Left renal cortex interstitium (tissue), 4 donors: ENCODE measurements around the gene FAM13A. TPM values are rescaled to one million over a fixed set of nuclear protein-coding genes. Genes with fewer than 3 reads are reported as not detected.
"Not testable (repeated sequence)": the region's sequence is repeated elsewhere in the genome, so short reads cannot be mapped to it uniquely, and the experiment has no call there.

Source experiments
- DNase-seq, 4 donors: peaks; one replicate each; pipeline ENCODE4 v3.0.0-alpha.2; 2013; ENCODE audit warnings: low read depth in 4 of 4, low spot score in 2 of 4, missing footprints in 1 of 4
- polyA plus RNA-seq, 4 donors: library from polyadenylated mRNA; unstranded; fragments of 120-200 nt; gene quantifications; one replicate each; pipeline ENCODE4 v1.2.1, GENCODE V29; 2013; ENCODE audit not compliant: insufficient read length in 4 of 4

FAM13A gene
- polyA plus RNA-seq, 4 donors, result 27.5 to 41.8 (median 34.8) TPM

DNA sequence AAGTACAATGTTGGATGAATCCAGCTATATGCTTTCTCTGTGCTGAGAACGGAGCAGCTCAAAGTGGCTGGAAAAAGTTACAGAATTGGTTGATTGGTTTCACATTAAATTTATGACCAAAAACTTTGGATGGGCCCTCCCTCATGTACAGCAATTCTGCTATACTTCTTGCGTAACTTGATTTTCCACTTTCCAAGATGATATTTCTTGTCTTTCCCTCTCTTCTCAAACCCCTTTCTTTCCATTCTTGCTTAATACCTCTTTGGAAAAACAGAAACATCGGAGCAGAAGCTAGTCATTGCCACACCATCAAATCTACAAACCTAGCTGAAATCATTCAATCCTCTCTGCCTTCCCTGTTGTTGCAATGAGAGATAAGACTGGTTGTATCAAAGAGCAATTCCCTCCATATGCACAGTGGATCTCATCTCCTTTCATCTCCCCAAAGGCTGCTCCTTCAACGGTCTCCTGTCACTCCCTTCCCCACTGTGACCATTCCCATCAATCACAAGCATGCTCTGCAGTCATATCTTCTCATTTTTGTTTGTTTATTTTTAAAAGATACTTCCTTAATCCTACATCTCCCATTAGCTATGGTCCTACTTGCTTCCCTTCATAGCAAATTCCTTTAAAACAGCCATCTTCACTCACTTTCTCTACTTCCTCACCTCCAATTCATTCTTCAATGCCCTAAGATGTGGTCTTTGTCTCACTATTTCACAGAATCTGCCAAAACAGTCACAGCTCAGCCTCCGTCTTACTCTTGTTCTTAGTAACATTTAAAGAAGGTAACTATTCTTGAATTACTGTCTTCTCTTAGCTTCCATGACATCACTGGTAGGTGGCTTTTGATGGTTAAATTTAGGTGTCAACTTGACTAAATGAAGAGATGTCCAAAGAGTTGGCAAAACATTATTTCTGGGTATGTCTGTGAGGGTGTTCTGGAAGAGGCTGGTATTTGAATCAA, 145.5 kb downstream of the FAM13A start:
- no peak for DNase-seq

DNA sequence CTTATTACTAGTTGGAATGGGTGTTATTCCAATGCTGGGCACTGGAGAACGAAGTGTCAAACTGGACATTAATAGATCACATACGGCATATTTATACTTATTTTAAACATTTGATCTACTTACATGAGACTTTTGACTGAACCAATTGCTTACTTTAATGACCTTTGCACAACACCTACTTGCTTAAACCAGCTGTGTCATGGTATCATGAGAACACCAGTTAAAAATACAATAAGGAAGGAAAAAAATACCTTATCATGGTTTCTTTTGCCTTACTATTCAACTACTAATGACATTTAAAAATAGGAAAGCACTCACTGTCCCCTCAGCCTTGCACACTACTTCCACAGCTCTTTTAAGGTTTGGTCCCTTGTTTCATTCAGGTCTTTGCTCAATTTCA, 146.9 kb downstream of the FAM13A start:
- DNase-seq, result no peak

DNA sequence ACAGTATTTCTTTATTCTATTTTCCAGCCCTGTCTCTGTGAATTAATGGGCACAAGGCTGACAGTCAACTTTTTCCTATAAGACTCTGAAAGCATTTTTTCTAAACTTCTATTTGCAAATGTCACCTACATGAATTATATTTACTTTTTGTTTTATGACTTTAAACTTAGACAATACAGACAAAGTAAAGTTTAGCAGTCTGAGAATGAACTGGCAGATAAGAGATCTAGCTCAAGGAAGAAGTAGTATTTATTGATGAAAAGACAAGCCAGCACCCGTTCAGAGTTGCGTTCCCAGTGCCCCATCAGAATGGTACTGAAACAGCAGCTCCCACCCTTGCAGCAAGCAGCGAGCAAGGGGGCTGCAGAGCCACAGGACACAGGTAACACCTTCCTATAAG, 148.5 kb downstream of the FAM13A start:
- no peak for DNase-seq

- no peak for DNase-seq
Measured at GRCh38 chr4:88908003-88908402, 149.0 kb downstream of the FAM13A start.

DNA sequence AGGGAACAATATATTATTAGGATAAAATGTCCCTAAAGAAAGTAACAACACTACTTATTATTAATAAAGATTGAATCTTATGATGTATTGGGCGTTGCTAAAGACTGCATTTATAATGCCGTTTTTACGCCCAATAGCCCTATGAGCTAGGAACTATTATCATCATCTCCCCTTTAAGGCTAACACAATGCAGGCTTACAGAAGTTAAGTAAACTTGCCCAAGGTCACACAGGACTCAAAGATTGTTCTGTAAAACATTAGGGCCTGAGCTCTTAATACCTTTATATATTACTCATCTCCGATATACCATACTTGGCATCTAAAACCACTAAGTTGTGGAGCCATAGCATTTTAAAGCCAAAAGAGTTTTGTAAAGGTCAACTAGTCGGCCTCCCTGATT, 149.5 kb downstream of the FAM13A start:
- no peak for DNase-seq

DNA sequence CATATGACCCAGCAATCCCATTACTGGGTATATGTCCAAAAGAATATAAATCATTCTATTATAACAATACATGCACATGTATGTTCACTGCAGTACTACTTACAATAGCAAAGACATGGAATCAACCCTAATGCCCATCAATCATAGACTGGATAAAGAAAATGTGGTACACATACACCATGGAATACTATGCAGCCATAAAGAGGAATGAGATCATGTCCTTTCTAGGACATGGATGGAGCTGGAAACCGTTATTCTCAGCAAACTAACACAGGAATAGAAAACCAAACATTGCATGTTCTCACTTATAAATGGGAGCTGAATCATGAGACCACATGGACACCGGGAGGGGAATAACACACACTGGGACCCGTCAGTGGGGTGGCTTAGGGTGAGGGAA, 152.7 kb downstream of the FAM13A start:
- DNase-seq, result not testable (repeated sequence)

GRCh38 chr4:88900432-88900831, 156.6 kb downstream of the FAM13A start:
- no peak for DNase-seq

DNA sequence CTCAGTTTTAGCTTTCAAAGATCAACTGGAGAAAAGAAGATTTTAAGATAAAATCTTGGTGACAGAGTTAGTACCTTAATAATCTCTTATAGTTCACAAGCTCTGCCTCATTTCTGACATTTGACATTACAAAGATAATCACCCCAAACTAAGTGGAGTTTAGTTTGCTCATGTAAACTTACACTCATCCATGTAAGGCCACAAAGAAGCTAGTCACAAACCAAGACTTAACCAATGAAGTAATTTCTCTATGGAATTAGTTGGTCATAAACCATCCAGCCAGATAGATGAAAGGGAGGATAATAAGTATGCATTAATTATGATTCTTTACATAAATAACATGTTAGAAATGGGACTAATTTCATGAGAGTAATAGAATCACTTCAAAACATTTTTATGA, 159.2 kb downstream of the FAM13A start:
- DNase-seq, result no peak

DNA sequence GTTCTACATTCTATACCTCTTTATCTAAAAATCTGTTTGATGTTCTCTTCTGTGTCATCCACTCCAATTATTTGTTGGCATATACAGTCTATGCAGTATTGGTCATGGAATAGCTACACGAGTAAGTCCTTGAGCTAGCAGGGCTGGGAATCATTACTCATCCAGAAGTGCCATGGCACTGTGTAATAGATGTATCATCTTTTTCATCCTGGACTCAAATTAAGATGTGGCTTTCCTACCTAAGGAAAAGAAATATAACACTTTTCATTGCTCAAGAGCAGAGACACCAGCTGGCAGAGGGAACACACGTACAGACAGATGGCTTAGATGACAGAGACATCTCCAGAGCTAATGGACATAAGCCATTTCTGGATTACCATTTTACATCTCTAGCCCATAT, 159.8 kb downstream of the FAM13A start:
- DNase-seq, result no peak

GRCh38 chr4:88893961-88894360, 163.0 kb downstream of the FAM13A start:
- no peak for DNase-seq

DNA sequence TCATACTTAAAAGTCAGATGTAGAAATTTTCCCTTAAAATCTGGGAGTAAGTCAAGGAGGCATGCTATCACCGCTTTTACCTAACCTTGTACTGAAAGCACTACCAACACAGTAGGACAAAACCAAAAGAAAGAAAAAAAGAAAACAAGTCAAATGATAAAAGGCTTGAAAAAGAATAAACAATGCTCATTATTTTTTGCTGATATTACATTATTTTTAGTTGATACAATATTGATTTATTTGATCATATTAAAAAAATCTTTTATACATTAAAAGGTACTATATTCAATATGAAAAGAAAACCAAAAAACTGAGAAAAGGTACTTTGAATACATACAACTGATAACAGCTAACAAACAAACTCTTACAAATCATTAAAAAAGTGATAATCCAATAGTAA, 164.3 kb downstream of the FAM13A start:
- DNase-seq, result no peak

GRCh38 chr4:88891636-88892035, 165.3 kb downstream of the FAM13A start:
- DNase-seq, result no peak

DNA sequence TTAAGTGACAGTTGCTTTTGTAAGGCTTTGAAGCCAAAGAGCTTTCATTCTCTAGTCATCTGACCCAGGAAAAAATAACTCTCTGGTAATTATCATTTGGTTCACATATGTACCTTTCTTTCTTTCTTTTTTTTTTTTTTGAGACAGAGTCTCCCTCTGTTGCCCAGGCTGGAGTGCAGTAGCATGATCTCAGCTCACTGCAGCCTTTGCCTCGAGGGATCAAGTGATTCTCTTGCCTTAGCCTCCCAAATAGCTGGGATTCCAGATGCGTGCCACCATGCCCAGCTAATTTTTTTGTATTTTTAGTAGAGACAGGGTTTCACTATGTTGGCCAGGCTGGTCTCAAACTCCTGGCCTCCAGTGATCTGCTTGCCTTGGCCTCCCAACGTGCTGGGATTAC, 169.6 kb downstream of the FAM13A start:
- DNase-seq, result not testable (repeated sequence)

DNA sequence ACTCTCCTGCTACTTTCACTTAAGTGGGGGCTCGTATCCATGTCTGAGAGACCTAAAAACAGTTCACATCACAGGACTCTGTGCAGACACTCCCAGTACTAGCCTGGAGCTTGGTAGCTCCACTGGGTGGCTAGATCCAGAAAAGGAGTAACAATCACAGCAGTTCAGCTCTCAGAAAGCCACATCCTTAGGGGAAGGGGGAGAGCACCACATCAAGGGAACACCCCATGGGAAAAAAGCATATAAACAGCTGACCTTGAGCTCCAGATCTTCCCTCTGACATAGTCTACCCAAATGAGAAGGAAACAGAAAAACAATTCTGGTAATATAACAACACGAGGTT, 175.8 kb downstream of the FAM13A start:
- no peak for DNase-seq

DNA sequence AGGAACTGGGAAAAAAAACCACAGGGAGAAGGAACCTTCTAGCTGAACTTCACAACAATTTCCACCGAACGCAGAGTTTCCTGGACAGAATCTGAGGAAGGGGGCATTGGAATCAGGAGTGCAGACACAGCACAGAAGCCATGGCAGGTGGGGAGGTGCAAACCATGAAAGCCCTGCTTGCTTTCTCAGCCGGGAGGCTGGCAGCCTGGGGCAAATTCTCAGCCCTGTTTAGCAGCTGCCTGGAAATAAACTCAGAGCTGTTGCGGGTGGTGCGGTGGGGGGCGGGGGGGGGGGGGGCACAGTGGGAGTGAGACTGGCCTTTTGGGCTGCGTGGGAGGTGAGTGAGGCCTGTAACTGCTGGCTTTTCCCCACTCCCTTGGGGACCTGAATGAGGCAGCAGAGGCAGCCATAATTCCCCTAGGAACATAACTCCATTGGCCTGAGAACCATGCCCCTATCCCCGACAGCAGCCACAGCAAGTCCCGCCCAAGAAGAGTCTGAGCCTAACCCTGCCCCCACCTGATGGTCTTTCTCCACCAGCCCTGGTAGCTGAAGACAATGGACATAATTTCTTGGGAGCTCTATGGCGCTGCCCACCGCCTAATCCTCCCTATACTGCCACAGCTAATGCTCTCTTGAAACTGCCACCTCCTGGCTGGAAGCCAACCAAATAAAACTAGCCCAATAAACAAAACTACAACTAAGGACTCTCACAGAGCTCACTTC, 176.3 kb downstream of the FAM13A start:
- DNase-seq, result no peak

DNA sequence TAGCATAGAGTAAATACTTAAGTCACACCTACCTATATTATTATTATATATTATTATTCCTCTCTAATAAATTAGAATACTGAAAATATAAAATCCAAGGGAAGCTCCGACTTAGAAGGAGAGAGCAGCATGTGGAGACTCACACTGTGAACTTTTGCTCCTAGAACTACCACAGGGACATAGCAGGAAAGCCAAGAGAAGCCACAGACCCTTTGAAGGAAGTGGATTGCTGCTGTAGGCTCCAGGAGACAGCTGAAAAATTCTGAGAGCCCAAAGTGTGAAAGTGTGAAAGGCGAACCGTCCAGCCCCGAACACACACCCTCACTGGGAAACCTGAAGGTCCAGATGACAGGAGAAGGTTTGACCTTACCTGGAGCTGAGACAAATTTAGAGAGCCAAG, 177.0 kb downstream of the FAM13A start:
- no peak for DNase-seq

DNA sequence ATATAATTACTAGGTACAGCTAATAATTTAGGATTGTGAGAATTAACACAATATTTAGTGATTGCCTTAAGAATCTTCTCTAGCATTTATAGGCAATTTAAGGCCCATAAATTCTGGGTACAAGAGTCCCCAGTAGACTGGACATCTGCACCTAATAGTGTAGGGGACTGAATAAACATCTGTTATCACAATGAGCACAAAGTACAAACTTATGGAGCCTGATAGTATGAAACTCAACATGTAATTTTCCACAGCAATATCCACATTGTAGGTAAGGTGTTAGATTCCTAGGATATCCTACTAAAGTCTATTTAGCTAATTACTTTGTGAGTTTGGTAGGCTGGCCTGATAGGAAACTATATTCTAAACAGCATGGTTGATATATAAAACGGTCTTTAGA, 178.3 kb downstream of the FAM13A start:
- DNase-seq, result no peak

- no peak for DNase-seq
Measured at GRCh38 chr4:88870428-88870827, 186.6 kb downstream of the FAM13A start.

GRCh38 chr4:88868510-88868909, 188.5 kb downstream of the FAM13A start:
- DNase-seq, result no peak

DNA sequence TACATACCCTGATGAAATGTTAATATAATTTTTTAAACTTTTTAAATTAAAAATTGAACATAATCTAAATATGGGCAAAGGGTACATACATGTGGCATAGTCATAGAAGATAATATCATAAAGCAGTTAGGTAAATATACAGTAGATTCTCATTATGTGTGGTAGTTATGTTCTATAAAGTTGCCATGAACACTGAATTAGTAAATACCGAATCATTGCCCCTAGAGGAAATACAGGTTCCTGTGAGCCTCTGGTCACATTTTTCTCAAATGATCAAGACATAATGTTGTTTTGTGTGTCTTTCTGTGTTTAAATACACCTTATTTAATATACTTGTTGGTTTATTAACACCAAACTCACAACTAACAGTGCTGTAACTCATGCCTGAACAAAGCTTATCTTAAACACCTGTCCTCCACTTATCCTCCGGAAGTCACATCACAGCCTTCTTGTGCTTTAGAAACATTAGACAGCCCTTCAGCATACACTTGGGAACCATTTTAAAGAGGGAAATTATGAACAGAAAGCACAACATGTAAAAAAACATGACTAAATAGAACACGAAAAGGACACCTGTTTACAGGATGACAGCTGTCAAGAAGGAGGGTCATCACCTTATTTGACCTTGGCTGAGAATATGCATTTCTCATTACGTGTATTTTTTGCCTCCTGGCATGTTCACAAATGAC, 190.0 kb downstream of the FAM13A start:
- no peak for DNase-seq

DNA sequence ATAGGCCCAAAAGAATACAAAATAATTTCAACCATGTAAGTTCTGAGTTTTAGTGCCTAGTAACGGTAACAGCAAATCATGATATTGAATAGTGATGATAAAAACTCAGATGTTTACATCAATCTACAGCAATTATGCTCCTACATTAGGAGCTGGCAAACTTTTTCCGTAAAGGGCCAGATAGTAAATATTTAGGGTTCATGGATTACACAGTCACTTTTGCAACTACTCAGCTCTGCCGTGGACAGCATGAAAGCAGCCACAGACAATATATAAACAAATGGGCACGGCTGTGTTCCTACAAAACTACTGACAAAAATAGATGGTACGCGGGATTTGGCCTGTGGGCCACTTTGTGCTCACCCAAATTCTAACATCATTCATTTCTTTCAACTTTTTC, 191.5 kb downstream of the FAM13A start:
- no peak for DNase-seq
